Measurements from ENCODE around the gene ACP7.

Gene ACP7

GRCh38 chr19:39128516-39129079, 44.4 kb downstream of the ACP7 start:
- H4K12ac ChIP-seq (ENCODE audit: low read depth, low read length): no peak overlapping the region
- peaks cover 33% of the 10 kb centered on the region for H3K79me2 ChIP-seq (ENCODE audit: control insufficient read depth, insufficient read depth, low read length, poor library complexity)
- no peak overlapping the region for H4K91ac ChIP-seq (ENCODE audit: low read depth, low read length)
- H3K27me3 ChIP-seq (ENCODE audit: insufficient read depth, low read length): no peaks in the 10 kb centered on the region
- H3K14ac ChIP-seq (ENCODE audit: low read length): no peak overlapping the region
- H2BK120ac ChIP-seq (ENCODE audit: insufficient read depth, low read length, poor library complexity): no peak overlapping the region
- no CpG with 5 or more reads among the region's 6 CpGs for WGBS (ENCODE audit: extremely low coverage, insufficient coverage, insufficient read length)
- H2BK12ac ChIP-seq (ENCODE audit: low read length): no peak overlapping the region
- H3K18ac ChIP-seq (ENCODE audit: low read length): no peak overlapping the region
- H3K4ac ChIP-seq (ENCODE audit: low read depth, low read length): peak overlapping the region; percentile 23
- H3K4me1 ChIP-seq (ENCODE audit: control insufficient read depth in 1 of 2, insufficient read depth in 2 of 2, low read length in 2 of 2): peaks cover 31 to 41% of the 10 kb centered on the region in 2 experiments
- H2BK5ac ChIP-seq (ENCODE audit: low read depth, low read length, poor library complexity): no peak overlapping the region
- peaks cover 13% of the 10 kb centered on the region for H3K79me1 ChIP-seq (ENCODE audit: low read length)
- no peak overlapping the region for H3K4me3 ChIP-seq (ENCODE audit: low read depth, low read length)
- no peaks in the 10 kb centered on the region for H3K9me3 ChIP-seq (ENCODE audit: insufficient read depth, low read depth, low read length)
- no peak overlapping the region for H4K8ac ChIP-seq (ENCODE audit: low read depth, low read length)
- peaks cover 0 to 3% of the 10 kb centered on the region in 2 experiments for H3K36me3 ChIP-seq (ENCODE audit: control insufficient read depth in 1 of 2, insufficient read depth in 2 of 2, low read length in 2 of 2)
- H2AFZ ChIP-seq (ENCODE audit: insufficient read depth, low read length, poor library complexity): no peak overlapping the region
- no peak overlapping the region for H3K4me2 ChIP-seq (ENCODE audit: low read length)
- H3K27ac ChIP-seq (ENCODE audit: low read depth, low read length): no peak overlapping the region
- no peak overlapping the region for H2AK5ac ChIP-seq (ENCODE audit: low read length)
- H3K9ac ChIP-seq (ENCODE audit: low read length): no peak overlapping the region
- peak; percentile 53 to 72 for DNase-seq
- H3K23ac ChIP-seq (ENCODE audit: low read length): no peak overlapping the region

- Histone ChIP-seq H4K8ac (ENCODE audit: low read depth, low read length) (no peak overlapping the region), H2AK5ac (ENCODE audit: low read length) (no peak overlapping the region), H3K9me3 (ENCODE audit: insufficient read depth, low read depth, low read length) (no peaks in the 10 kb centered on the region), H2AFZ (ENCODE audit: insufficient read depth, low read length, poor library complexity) (no peak overlapping the region), H2BK120ac (ENCODE audit: insufficient read depth, low read length, poor library complexity) (no peak overlapping the region), H3K27me3 (ENCODE audit: insufficient read depth, low read length) (no peaks in the 10 kb centered on the region), H3K4me1 (ENCODE audit: control insufficient read depth in 1 of 2, insufficient read depth in 2 of 2, low read length in 2 of 2) (peaks cover 35 to 44% of the 10 kb centered on the region in 2 experiments), H3K4ac (ENCODE audit: low read depth, low read length) (peak overlapping the region; percentile 85), H3K79me2 (ENCODE audit: control insufficient read depth, insufficient read depth, low read length, poor library complexity) (peaks cover 36% of the 10 kb centered on the region), H3K79me1 (ENCODE audit: low read length) (peaks cover 16% of the 10 kb centered on the region), H3K4me2 (ENCODE audit: low read length) (no peak overlapping the region), H3K23ac (ENCODE audit: low read length) (no peak overlapping the region), H3K36me3 (ENCODE audit: control insufficient read depth in 1 of 2, insufficient read depth in 2 of 2, low read length in 2 of 2) (peaks cover 0 to 3% of the 10 kb centered on the region in 2 experiments), H3K18ac (ENCODE audit: low read length) (no peak overlapping the region), H4K91ac (ENCODE audit: low read depth, low read length) (no peak overlapping the region), H3K27ac (ENCODE audit: low read depth, low read length) (no peak overlapping the region), H3K4me3 (ENCODE audit: low read depth, low read length) (no peak overlapping the region), H2BK12ac (ENCODE audit: low read length) (no peak overlapping the region), H4K12ac (ENCODE audit: low read depth, low read length) (no peak overlapping the region), H2BK5ac (ENCODE audit: low read depth, low read length, poor library complexity) (no peak overlapping the region), H3K14ac (ENCODE audit: low read length) (no peak overlapping the region), H3K9ac (ENCODE audit: low read length) (no peak overlapping the region)
- no CpG with 5 or more reads among the region's 11 CpGs for WGBS (ENCODE audit: extremely low coverage, insufficient coverage, insufficient read length)
- no peak for DNase-seq
Measured at GRCh38 chr19:39129116-39129515, 44.9 kb downstream of the ACP7 start.

DNA sequence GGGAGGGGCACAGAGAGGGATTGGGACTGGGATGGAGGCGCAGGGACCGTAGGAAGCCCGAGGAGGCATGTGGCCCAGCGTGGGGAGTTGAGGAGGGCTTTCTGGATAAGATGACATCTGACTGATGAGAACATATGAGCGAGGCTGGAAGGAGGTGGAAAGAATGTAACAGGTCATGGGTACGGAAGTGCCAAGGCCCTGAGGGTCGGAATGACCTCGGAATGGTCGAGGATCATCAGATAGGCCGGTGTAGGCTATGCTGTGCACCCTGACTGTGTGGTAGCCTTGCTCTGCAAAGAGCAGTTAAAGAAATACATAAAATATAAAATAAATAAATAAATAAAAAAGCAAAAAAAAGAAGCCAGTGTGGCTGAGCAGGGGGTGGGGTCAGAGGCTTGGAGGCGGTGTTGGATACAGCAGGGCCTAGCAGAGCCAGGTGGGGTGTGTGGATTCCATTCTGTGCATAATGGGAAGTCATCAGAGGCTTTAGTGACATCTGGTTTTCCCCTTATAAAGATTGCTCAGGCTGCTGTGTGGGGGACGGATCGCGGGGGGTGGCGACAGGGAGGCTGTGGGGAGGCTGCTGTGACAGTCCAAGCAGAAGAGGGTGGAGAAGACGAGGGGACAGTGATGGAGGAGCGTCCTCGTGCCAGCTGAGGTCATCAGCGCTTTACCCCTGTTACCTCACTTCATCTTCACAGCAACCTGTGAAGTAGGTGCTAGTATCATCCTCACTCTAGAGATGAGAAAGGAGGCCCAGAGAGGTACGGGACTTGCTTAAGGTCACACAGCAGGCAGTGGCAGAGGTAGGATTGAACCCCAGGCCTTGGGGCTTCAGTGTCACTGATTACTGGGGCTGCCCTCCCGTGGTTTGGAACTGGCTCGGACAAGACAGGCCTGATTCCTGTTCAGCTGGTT, 46.4 kb downstream of the ACP7 start:
- Histone ChIP-seq H3K9me3 (ENCODE audit: insufficient read depth, low read depth, low read length) (no peaks in the 10 kb centered on the region), H3K23ac (ENCODE audit: low read length) (no peak overlapping the region), H2BK5ac (ENCODE audit: low read depth, low read length, poor library complexity) (no peak overlapping the region), H3K4me3 (ENCODE audit: low read depth, low read length) (no peak overlapping the region), H3K36me3 (ENCODE audit: control insufficient read depth in 1 of 2, insufficient read depth in 2 of 2, low read length in 2 of 2) (peaks cover 0 to 3% of the 10 kb centered on the region in 2 experiments), H3K79me2 (ENCODE audit: control insufficient read depth, insufficient read depth, low read length, poor library complexity) (peaks cover 40% of the 10 kb centered on the region), H3K9ac (ENCODE audit: low read length) (no peak overlapping the region), H3K27me3 (ENCODE audit: insufficient read depth, low read length) (no peaks in the 10 kb centered on the region), H2AK5ac (ENCODE audit: low read length) (peak overlapping the region; percentile 40), H3K79me1 (ENCODE audit: low read length) (peaks cover 16% of the 10 kb centered on the region), H2BK12ac (ENCODE audit: low read length) (no peak overlapping the region), H3K4me2 (ENCODE audit: low read length) (no peak overlapping the region), H3K14ac (ENCODE audit: low read length) (peak overlapping the region; percentile 3), H2AFZ (ENCODE audit: insufficient read depth, low read length, poor library complexity) (no peak overlapping the region), H3K4me1 (ENCODE audit: control insufficient read depth in 1 of 2, insufficient read depth in 2 of 2, low read length in 2 of 2) (peaks cover 35 to 47% of the 10 kb centered on the region in 2 experiments), H4K91ac (ENCODE audit: low read depth, low read length) (peak overlapping the region; percentile 46), H3K18ac (ENCODE audit: low read length) (peak overlapping the region; percentile 26), H4K12ac (ENCODE audit: low read depth, low read length) (no peak overlapping the region), H2BK120ac (ENCODE audit: insufficient read depth, low read length, poor library complexity) (no peak overlapping the region), H3K4ac (ENCODE audit: low read depth, low read length) (peak overlapping the region; percentile 78), H3K27ac (ENCODE audit: low read depth, low read length) (no peak overlapping the region), H4K8ac (ENCODE audit: low read depth, low read length) (no peak overlapping the region)
- WGBS (ENCODE audit: extremely low coverage, insufficient coverage, insufficient read length): no CpG with 5 or more reads among the region's 22 CpGs
- no peak for DNase-seq

GRCh38 chr19:39131255-39131755, 47.1 kb downstream of the ACP7 start:
- Histone ChIP-seq H2BK120ac (ENCODE audit: insufficient read depth, low read length, poor library complexity) (peak overlapping the region; percentile 18), H2BK12ac (ENCODE audit: low read length) (peak overlapping the region; percentile 16), H3K18ac (ENCODE audit: low read length) (peak overlapping the region; percentile 31), H4K91ac (ENCODE audit: low read depth, low read length) (peak overlapping the region; percentile 46), H3K9ac (ENCODE audit: low read length) (no peak overlapping the region), H3K79me1 (ENCODE audit: low read length) (peaks cover 14% of the 10 kb centered on the region), H4K8ac (ENCODE audit: low read depth, low read length) (no peak overlapping the region), H3K14ac (ENCODE audit: low read length) (peak overlapping the region; percentile 50), H2AFZ (ENCODE audit: insufficient read depth, low read length, poor library complexity) (no peak overlapping the region), H3K9me3 (ENCODE audit: insufficient read depth, low read depth, low read length) (no peaks in the 10 kb centered on the region), H2BK5ac (ENCODE audit: low read depth, low read length, poor library complexity) (no peak overlapping the region), H3K4me1 (ENCODE audit: control insufficient read depth in 1 of 2, insufficient read depth in 2 of 2, low read length in 2 of 2) (peaks cover 42 to 54% of the 10 kb centered on the region in 2 experiments), H3K4me2 (ENCODE audit: low read length) (no peak overlapping the region), H3K23ac (ENCODE audit: low read length) (no peak overlapping the region), H4K12ac (ENCODE audit: low read depth, low read length) (no peak overlapping the region), H3K79me2 (ENCODE audit: control insufficient read depth, insufficient read depth, low read length, poor library complexity) (peaks cover 36% of the 10 kb centered on the region), H3K27me3 (ENCODE audit: insufficient read depth, low read length) (no peaks in the 10 kb centered on the region), H3K27ac (ENCODE audit: low read depth, low read length) (peak overlapping the region; percentile 13), H3K4me3 (ENCODE audit: low read depth, low read length) (no peak overlapping the region), H2AK5ac (ENCODE audit: low read length) (peak overlapping the region; percentile 17), H3K4ac (ENCODE audit: low read depth, low read length) (peak overlapping the region; percentile 56), H3K36me3 (ENCODE audit: control insufficient read depth in 1 of 2, insufficient read depth in 2 of 2, low read length in 2 of 2) (peaks cover 0 to 3% of the 10 kb centered on the region in 2 experiments)
- DNase-seq: no peak
- WGBS (ENCODE audit: extremely low coverage, insufficient coverage, insufficient read length): no CpG with 5 or more reads among the region's 18 CpGs
